B cell (primary cell): Measurements from ENCODE around the gene SLC6A2. TPM values are rescaled to one million over a fixed set of nuclear protein-coding genes. Genes with fewer than 3 reads are reported as not detected.

Source experiments
- ATAC-seq: fragments of 200-7000 bp; cut with Tn5 transposase; one replicate; pipeline ENCODE4 v1.10.0; 2021; ENCODE audit warnings: low read depth, mild to moderate bottlenecking, moderate number of reproducible peaks, moderate library complexity
- CTCF ChIA-PET: fragments of 350-600 bp; sonication (Branson Sonifier 250); formaldehyde crosslinking; loops from one replicate; lab custom pipeline; 2021; ENCODE audit warnings: antibody characterized with exemption, inconsistent platforms; lab: Charles Lee
- POLR2A ChIA-PET: fragments of 350-600 bp; sonication (Branson Sonifier 250); formaldehyde crosslinking; loops from one replicate; lab custom pipeline; 2021; ENCODE audit warnings: antibody characterized with exemption; lab: Charles Lee
- DNase-seq: peaks from one replicate; pipeline ENCODE4 v3.0.0; 2013
- H2AFZ ChIP-seq: 2 replicates; pipeline ENCODE4 v1.6.1; 2012; ENCODE audit warnings: mild to moderate bottlenecking, low read depth, low read length; ENCODE audit not compliant: insufficient read depth, poor library complexity, severe bottlenecking
- H3K27ac ChIP-seq, 2 donors: 1 replicate in 1 of 2; 2 replicates in 1 of 2; pipeline ENCODE4 v1.5.1; 2012 to 2013; ENCODE audit warnings: low read length in 2 of 2, mild to moderate bottlenecking in 2 of 2, moderate library complexity in 1 of 2
- H3K27me3 ChIP-seq, 4 experiments: fragments of 200-600 bp in 1 of 4; sonication (generic) in 1 of 4; replicated peaks in 1 of 4; 1 replicate in 2 of 4; 2 replicates in 2 of 4; pipeline versions ENCODE4 v1.6.1 to v1.7.0; 2013 to 2016; ENCODE audit warnings: low read length in 3 of 4, mild to moderate bottlenecking in 2 of 4, mixed read lengths in 1 of 4, moderate library complexity in 1 of 4; ENCODE audit not compliant: insufficient read depth in 4 of 4, control insufficient read depth in 3 of 4; ENCODE audit errors: control extremely low read depth in 1 of 4
- H3K36me3 ChIP-seq, 2 experiments: replicated peaks in 1 of 2; 1 replicate in 1 of 2; 2 replicates in 1 of 2; pipeline versions ENCODE4 v1.6.1 to v1.7.1; 2013; ENCODE audit warnings: low read length in 1 of 2; ENCODE audit not compliant: insufficient read depth in 2 of 2, control insufficient read depth in 1 of 2; ENCODE audit errors: control extremely low read depth in 1 of 2, extremely low read depth in 1 of 2
- H3K4me1 ChIP-seq, 2 donors: fragments of 200-600 bp in 1 of 2; sonication (generic) in 1 of 2; 1 replicate in 1 of 2; 2 replicates in 1 of 2; pipeline versions ENCODE4 v1.5.1 to v1.6.1; 2013 to 2017; ENCODE audit warnings: low read length in 2 of 2; ENCODE audit not compliant: control insufficient read depth in 2 of 2, insufficient read depth in 2 of 2
- H3K4me2 ChIP-seq: replicated peaks from 2 replicates; pipeline ENCODE3; 2012; ENCODE audit warnings: mild to moderate bottlenecking, low read depth, low read length; ENCODE audit not compliant: poor library complexity, severe bottlenecking
- H3K4me3 ChIP-seq, 5 experiments: fragments of 200-600 bp in 1 of 5; sonication (generic) in 1 of 5; 1 replicate in 3 of 5; 2 replicates in 2 of 5; pipeline versions ENCODE4 v1.5.1 to v1.7.0; 2011 to 2016; ENCODE audit warnings: low read length in 4 of 5, mild to moderate bottlenecking in 4 of 5, low read depth in 2 of 5, control low read depth in 1 of 5, moderate library complexity in 1 of 5; ENCODE audit not compliant: insufficient read depth in 1 of 5; ENCODE audit errors: control extremely low read depth in 1 of 5, extremely low read depth in 1 of 5
- H3K79me2 ChIP-seq: fragments of 200-600 bp; sonication (generic); one replicate; pipeline ENCODE4 v1.6.0; 2016; ENCODE audit warnings: low read length; ENCODE audit not compliant: control insufficient read depth, insufficient read depth
- H3K9ac ChIP-seq: fragments of 200-600 bp; sonication (generic); 2 replicates; pipeline ENCODE4 v1.6.1; 2017; ENCODE audit warnings: mild to moderate bottlenecking, low read length, moderate library complexity
- H3K9me3 ChIP-seq, 3 donors: one replicate each; pipeline versions ENCODE4 v1.6.1 to v1.7.1; 2013; ENCODE audit warnings: low read length in 2 of 3; ENCODE audit not compliant: control insufficient read depth in 2 of 3, insufficient read depth in 1 of 3; ENCODE audit errors: control extremely low read depth in 1 of 3
- H4K20me1 ChIP-seq: 2 replicates; pipeline ENCODE4 v1.6.0; 2012; ENCODE audit warnings: mild to moderate bottlenecking, low read length; ENCODE audit not compliant: insufficient read depth, control insufficient read depth, poor library complexity, severe bottlenecking
- H3K27ac Mint-ChIP-seq: one replicate; pipeline ENCODE4 v1.8.0; 2021; ENCODE audit warnings: mixed read lengths
- H3K27me3 Mint-ChIP-seq: one replicate; pipeline ENCODE4 v1.8.0; 2021; ENCODE audit warnings: mixed read lengths
- H3K4me1 Mint-ChIP-seq: one replicate; pipeline ENCODE4 v1.8.0; 2021; ENCODE audit warnings: mixed read lengths
- H3K4me3 Mint-ChIP-seq: one replicate; pipeline ENCODE4 v1.8.0; 2021; ENCODE audit warnings: mixed read lengths
- H3K9me3 Mint-ChIP-seq: one replicate; pipeline ENCODE4 v1.8.0; 2022; ENCODE audit warnings: mixed read lengths; ENCODE audit not compliant: insufficient read depth
- CTCF ChIP-seq: fragments of 200-600 bp; IDR thresholded peaks from one replicate; pipeline ENCODE4 v1.8.0; 2022; ENCODE audit warnings: antibody characterized with exemption, mild to moderate bottlenecking
- EZH2 ChIP-seq: IDR thresholded peaks from 2 replicates; pipeline ENCODE4 v1.6.1; 2012; ENCODE audit warnings: borderline replicate concordance, low read depth, mild to moderate bottlenecking, moderate library complexity, low read length; ENCODE audit not compliant: insufficient read depth, poor library complexity, severe bottlenecking
- WGBS: methylation state at CpG from one replicate; pipeline ENCODE4 v1.1.5; 2013; ENCODE audit warnings: missing lambda C conversion rate; ENCODE audit not compliant: insufficient coverage; 5-methylcytosine and 5-hydroxymethylcytosine counted together
- intact Hi-C: fragments of 100-400 bp; cut with micrococcal nuclease; formaldehyde crosslinking; loops from one replicate; pipeline ENCODE4 v1.10.0; 2022
- polyA plus RNA-seq: library from polyadenylated mRNA; depleted of rRNA; stranded (reverse); fragments of >200 nt; gene quantifications from 2 replicates; pipeline ENCODE4 v1.2.3, GENCODE V29; 2012
- total RNA-seq, 2 donors: library from RNA; stranded (reverse); fragments of 120-200 nt in 1 of 2; gene quantifications; 1 replicate in 1 of 2; 2 replicates in 1 of 2; pipeline versions ENCODE4 v1.2.3 to v1.2.4, GENCODE V29; 2013 to 2022

Gene SLC6A2
- total and polyA plus RNA-seq, 2 donors (not counting 1 experiment from before 2014, with no cell fraction given): not detected

- no peak overlapping the region for H3K4me2 ChIP-seq
- ChIA-PET CTCF (no interaction called here), POLR2A (no interaction called here)
- intact Hi-C loops: no loop called here
- DNase-seq (no peak), ATAC-seq (no peak)
- peaks cover 0 to 13% (median 0%) of the 10 kb centered on the region in 3 donors for H3K9me3 ChIP-seq
- no peak overlapping the region for H2AFZ ChIP-seq
- peaks cover 0 to 28% (median 5%) of the 10 kb centered on the region in 4 experiments for H3K27me3 ChIP-seq
- no peaks in the 10 kb centered on the region for H3K4me1 ChIP-seq
- WGBS: 75% methylated on average over 2 of the region's 3 CpGs
- H4K20me1 ChIP-seq: no peaks in the 10 kb centered on the region
- no peaks in the 10 kb centered on the region for H3K36me3 ChIP-seq
- H3K27me3 Mint-ChIP-seq: peaks cover 20% of the 10 kb centered on the region
- H3K9ac ChIP-seq: no peak overlapping the region
- no peaks in the 10 kb centered on the region for H3K9me3 Mint-ChIP-seq
- H3K27ac Mint-ChIP-seq: no peak overlapping the region
- H3K79me2 ChIP-seq: no peaks in the 10 kb centered on the region
- no peak overlapping the region for H3K4me3 ChIP-seq
- H3K4me3 Mint-ChIP-seq: no peak overlapping the region
- H3K4me1 Mint-ChIP-seq: no peaks in the 10 kb centered on the region
- no peak overlapping the region for H3K27ac ChIP-seq
- TF ChIP-seq CTCF (no peak), EZH2 (no peak)
Observed at GRCh38 chr16:55657616-55658015, 1.8 kb downstream of the SLC6A2 start.

- 86% methylated on average over 7 of the region's 7 CpGs for WGBS
- no peak overlapping the region for H3K4me3 Mint-ChIP-seq
Observed at GRCh38 chr16:55658898-55659420, 3.2 kb downstream of the SLC6A2 start.

More at GRCh38 chr16:55658898-55659420, 3.2 kb downstream of the SLC6A2 start:
- Histone ChIP-seq H3K9me3 (peaks cover 0 to 15% (median 0%) of the 10 kb centered on the region in 3 donors), H2AFZ (no peak overlapping the region), H4K20me1 (no peaks in the 10 kb centered on the region), H3K9ac (no peak overlapping the region), H3K79me2 (no peaks in the 10 kb centered on the region), H3K36me3 (no peaks in the 10 kb centered on the region), H3K4me1 (no peaks in the 10 kb centered on the region), H3K4me3 (no peak overlapping the region), H3K27ac (no peak overlapping the region), H3K27me3 (peaks cover 0 to 26% (median 5%) of the 10 kb centered on the region in 4 experiments), H3K4me2 (no peak overlapping the region)
- ChIA-PET POLR2A (no interaction called here), CTCF (no interaction called here)
- Mint-ChIP-seq H3K9me3 (no peaks in the 10 kb centered on the region), H3K27ac (no peak overlapping the region), H3K4me1 (no peaks in the 10 kb centered on the region), H3K27me3 (peaks cover 20% of the 10 kb centered on the region)
- ATAC-seq (no peak), DNase-seq (no peak)
- no peak for TF ChIP-seq EZH2
- TF ChIP-seq CTCF: no peak
- intact Hi-C loops: no loop called here
